Activated CD8-positive, alpha-beta memory T cell treated with anti-CD3 and anti-CD28 coated beads for 36 hours (primary cell): Measurements from ENCODE around the gene P3H4. TPM values are rescaled to one million over a fixed set of nuclear protein-coding genes. Genes with fewer than 3 reads are reported as not detected.

ENCODE experiments used
- CTCF ChIA-PET: fragments of 350-600 bp; sonication (Branson Sonifier 250); formaldehyde crosslinking; loops from one replicate; lab custom pipeline; 2021; ENCODE audit warnings: antibody characterized with exemption; lab: Charles Lee
- POLR2A ChIA-PET: fragments of 350-600 bp; sonication (Branson Sonifier 250); formaldehyde crosslinking; loops from one replicate; lab custom pipeline; 2021; ENCODE audit warnings: antibody characterized with exemption; lab: Charles Lee
- total RNA-seq, 2 experiments: library from RNA; stranded (reverse); gene quantifications; one replicate each; pipeline ENCODE4 v1.2.3, GENCODE V29; 2021

Gene P3H4
- total RNA-seq, 2 experiments from 2014 or later: 3.3 to 3.7 TPM

- CTCF ChIA-PET: interaction anchor here (0.9 kb wide), 2 partner anchors 20 to 23 kb away, joined by 3 read pairs; no protein-coding TSS in a partner anchor
- POLR2A ChIA-PET: no interaction called here
Observed at GRCh38 chr17:41760878-41761277, 50.9 kb downstream of the P3H4 start.

DNA sequence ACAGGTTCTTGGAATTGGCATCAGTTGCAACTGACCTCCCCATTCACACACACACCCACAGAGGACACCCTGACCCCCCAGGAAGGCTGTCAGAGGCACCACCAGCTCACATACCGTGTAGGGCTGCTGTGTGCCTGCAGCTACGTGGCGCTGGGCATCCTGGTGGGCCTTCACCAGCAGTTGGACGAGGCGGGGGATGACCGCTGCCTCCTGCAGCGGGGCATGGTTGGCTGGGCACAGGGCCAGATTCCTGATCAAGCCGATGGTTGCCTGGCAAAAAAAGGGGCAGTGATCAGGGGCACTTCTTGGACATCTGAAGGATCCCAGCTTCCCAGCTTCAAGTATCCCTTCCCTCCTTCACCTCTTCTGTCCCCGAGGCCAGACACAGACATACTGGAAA is 53.1 kb downstream of the P3H4 start:
- ChIA-PET POLR2A (no interaction called here), CTCF (no interaction called here)

DNA sequence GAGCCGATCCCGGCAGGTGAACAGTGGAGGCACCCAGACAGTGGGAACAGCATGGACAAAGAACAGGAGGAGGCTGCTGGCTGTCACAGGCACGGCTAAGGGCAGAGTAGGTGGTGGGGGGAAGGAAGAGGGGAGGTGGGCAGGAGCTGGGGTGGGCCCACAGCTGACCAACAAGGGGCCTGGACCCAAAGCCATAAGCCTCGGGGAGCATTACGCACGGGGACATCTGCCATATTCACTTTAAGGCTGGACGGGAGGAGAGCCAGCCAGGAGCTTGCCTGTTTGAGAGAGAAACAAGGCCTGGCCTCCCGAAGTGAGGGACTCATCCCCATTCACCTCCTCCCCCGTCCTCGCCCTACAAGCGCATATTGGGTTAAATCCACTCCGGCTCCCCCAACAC is 57.7 kb downstream of the P3H4 start:
- POLR2A ChIA-PET: no interaction called here

More for the DNA sequence above, 57.7 kb downstream of the P3H4 start:
- CTCF ChIA-PET: interaction anchor here (0.6 kb wide), 1 partner anchor 126 kb away, joined by 3 read pairs; no protein-coding TSS in a partner anchor

Other genes with a start within 250 kb of the P3H4 start
- gene KRT9, start 239.9 kb downstream of the P3H4 start, total RNA-seq: not detected
- gene KRT14, start 225.1 kb downstream of the P3H4 start, total RNA-seq: not detected
- gene KRT16, start 199.2 kb downstream of the P3H4 start, total RNA-seq: not detected
- gene KRT17, start 187.4 kb downstream of the P3H4 start, total RNA-seq: under 1 TPM in 1 of 2 experiments, not detected in 1; 0.27 TPM
- gene EIF1, start 123.1 kb downstream of the P3H4 start, total RNA-seq: 1,000 to 10,000 TPM; 1,395 to 1,415 TPM
- not detected for gene GAST, start 99.6 kb downstream of the P3H4 start, total RNA-seq
- under 1 TPM; 0.10 to 0.25 TPM for gene HAP1, start 77.3 kb downstream of the P3H4 start, total RNA-seq
- gene JUP, start 25.2 kb downstream of the P3H4 start, total RNA-seq: under 1 TPM; 0.42 to 0.55 TPM
- 1 to 10 TPM; 1.7 to 2.1 TPM for gene FKBP10, start 1.1 kb upstream of the P3H4 start, total RNA-seq
- 10 to 100 TPM; 53.0 to 56.0 TPM for gene NT5C3B, start 24.3 kb upstream of the P3H4 start, total RNA-seq
- gene KLHL10, start 25.9 kb upstream of the P3H4 start, total RNA-seq: under 1 TPM; 0.08 to 0.17 TPM
- 10 to 100 TPM; 23.2 to 23.8 TPM for gene KLHL11, start 53.5 kb upstream of the P3H4 start, total RNA-seq
- 100 to 1,000 TPM; 204 to 215 TPM for gene ACLY, start 107.0 kb upstream of the P3H4 start, total RNA-seq
- gene ODAD4, start 118.7 kb upstream of the P3H4 start, total RNA-seq: under 1 TPM; 0.27 to 0.38 TPM
- 10 to 100 TPM; 66.8 to 67.6 TPM for gene CNP, start 154.8 kb upstream of the P3H4 start, total RNA-seq
- gene DNAJC7, start 205.5 kb upstream of the P3H4 start, total RNA-seq: 100 to 1,000 TPM in 1 of 2 experiments, 10 to 100 TPM in 1; 99.1 to 108 TPM
- gene NKIRAS2, start 208.1 kb upstream of the P3H4 start, total RNA-seq: 10 to 100 TPM; 27.1 to 29.6 TPM
- gene C17orf113, start 238.7 kb upstream of the P3H4 start, total RNA-seq: under 1 TPM; 0.04 to 0.08 TPM